ENCODE data around the gene UGT2A3.

Gene UGT2A3

DNA sequence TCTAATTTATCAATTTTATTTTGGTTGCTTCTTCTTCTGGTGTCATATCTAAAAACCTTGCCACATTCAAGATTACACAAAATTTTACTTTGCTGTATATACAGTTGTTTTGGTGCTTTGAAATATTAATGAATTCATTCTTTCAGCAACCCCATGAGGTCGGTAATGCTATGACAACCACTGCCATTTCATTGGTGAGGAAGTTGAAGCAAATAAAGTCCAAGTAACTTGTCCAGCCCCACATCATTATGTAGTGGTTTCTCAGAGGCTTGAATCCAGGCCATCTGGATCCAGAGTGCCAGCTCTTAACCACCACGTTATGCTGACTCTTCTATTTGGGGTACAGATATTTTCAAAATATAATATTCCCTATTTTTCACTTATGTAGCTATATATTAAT lies 42.2 kb downstream of the UGT2A3 start:
- no peak for DNase-seq

DNA sequence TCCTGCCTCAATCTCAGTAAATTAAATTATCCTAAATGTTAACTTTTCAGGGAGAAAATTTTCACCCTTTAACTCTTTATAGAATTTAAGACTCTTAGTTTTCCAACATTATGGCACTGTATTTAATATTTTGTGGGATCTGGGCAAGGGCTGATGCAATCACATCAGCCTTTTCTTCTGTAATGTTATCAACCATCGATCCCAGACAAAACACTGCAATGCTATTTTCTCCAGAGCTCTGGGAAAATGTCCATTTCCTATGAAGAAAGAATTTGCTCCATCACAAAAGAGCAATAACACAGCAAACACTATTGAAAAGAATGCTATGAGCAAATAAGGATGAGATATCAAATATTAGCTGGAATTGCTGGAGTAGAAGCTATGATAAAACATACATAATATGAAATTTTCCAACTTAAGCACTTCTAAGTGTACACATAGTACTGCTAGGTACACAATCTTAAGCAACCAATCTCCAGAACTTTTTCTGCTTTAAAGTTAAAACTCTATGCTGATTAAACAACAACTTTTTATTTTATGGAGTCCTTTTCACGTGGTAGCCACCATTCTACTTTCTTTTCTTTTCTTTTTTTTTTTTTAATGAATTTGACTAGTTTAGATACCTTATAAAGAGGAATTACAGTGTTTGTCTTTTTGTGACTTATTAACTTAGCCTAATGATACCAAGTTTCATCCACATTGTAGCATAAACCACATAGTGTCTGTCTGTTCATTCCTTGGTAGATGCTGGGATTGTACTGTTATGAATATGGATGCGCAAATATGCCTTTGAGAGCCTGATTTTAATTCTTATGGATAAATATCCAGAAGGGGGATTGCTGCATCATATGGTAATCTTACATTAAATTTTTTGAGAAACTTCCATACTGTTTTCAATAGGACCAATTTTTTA lies 43.6 kb downstream of the UGT2A3 start:
- no peak for DNase-seq

DNA sequence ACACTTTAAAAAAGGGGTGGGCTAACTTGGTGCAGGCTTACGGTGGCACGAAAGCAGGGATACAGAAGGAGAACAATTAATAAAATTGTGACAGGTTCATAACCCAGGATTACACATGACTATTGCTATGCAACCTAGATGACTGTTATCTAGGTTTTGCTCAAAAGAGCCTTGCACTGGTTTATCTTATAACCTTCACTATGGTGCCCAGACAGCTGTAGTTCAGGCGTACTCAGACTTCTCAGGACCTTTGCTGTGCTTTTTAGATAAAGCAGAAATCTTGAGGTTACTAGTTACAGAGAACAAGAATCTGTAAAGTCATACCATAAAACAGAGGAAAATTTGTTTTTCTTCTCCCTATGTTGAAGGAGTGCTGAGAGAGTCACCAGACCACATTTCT lies 44.4 kb downstream of the UGT2A3 start:
- no peak for DNase-seq

DNA sequence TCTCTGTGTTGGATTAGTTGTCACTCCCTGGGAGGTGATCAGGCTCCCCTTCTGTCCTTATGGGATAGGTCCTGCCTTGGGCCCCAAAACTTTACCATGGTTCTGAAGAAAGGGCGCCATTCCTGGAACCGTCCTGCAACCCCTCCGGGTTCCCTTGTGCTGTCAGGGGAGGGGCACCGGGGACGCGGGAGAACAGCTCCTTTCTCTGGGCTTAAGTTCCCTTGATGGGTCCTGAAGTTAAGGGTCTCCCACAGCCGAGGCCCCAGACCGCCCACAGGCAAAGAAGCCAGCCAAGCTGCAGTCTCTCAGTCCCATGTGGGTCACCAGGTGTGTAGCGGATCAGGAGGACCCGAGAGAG lies 44.8 kb downstream of the UGT2A3 start:
- DNase-seq: no peak

DNA sequence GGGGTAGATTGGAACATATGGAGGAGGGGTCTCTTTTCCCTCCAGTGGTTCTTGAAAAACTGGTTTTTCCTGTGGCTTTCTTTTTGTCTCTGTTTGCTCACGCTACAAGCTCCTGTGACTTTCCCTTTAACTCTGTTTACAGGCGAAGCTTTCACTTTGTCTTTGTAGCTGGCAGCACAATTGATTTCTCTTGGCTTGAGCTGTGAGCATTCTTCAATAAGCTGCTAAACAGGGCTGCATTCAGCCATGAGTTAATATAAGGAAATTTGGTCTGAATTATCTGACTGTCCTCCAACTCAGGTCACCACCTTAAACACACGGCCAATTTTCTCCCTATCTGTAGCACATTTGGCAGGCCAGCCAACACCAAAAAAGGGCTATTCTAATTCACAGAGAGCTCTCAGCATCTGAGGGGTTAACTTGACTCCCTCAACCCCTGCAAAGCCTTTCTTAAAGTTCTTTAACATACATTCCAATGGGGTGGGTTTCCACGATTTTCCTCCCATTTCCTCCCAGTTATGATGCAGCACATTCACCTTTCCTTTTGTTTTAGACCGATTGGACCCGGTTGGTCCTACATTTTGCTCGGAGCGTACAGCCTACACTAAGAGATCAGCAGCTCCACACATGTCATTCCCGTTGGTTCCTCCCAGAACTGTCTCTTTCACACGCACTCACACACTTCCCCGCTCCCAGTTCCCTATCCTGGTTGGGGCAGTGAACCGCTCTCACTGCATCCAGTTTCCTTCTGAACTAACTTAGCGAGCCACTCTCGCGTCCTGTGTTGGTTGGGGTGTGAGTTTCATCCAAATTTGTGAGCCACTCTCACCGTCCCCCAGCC lies 45.4 kb downstream of the UGT2A3 start:
- no peak for DNase-seq

DNA sequence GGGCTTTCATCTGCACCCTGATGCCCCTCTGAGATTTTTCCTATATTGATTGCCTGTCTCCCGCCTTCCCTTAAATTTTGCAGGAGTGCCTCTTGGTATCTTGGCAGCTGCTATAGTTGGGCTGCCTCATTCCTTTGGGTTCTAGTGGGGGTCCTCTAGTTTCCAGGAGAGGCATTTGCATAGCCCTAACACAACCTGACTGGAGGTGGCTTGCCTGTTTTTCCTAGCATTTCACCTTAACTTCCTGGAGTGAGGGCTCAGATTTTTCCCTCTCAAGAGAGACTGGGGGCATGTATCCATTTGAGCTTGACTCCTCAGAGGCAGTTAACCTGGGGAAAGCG lies 46.0 kb downstream of the UGT2A3 start:
- DNase-seq: no peak

DNA sequence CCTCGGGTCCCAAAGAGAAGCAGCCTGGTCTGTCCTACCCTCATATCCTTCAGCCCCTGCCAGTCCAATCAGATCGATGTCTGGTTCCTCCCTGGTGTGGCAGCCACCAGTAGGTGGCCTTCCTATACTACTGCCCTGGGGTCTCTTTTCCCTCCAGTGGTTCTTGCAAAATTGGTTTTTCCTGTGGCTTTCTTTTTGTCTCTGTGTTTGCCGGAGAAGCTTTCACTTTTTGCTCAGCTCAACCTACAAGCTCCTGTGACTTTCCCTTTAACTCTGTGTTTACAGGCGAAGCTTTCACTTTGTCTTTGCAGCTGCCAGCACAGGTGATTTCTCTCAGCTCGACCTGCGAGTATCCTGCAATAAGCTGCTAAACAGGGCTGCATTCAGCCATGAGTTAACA lies 46.8 kb downstream of the UGT2A3 start:
- DNase-seq: no peak

DNA sequence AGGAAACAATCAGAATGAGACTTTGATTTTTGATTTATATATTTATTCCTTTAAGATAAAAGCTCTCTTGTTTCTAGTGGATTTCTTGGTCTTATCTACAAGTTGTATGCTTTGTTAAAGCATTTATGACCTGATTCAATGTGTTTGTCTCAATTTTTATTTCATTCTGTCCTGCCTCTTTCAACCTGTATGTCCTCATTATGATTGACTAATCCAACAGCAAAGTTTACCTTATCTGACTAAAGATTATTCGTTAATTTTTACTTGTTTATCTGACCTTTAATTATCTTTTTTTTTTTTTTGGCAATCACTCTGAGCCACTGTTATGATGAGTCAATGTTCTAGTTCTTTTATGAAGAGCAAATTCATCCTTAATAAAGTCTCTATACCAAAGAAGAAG lies 54.9 kb downstream of the UGT2A3 start:
- no peak for DNase-seq

DNA sequence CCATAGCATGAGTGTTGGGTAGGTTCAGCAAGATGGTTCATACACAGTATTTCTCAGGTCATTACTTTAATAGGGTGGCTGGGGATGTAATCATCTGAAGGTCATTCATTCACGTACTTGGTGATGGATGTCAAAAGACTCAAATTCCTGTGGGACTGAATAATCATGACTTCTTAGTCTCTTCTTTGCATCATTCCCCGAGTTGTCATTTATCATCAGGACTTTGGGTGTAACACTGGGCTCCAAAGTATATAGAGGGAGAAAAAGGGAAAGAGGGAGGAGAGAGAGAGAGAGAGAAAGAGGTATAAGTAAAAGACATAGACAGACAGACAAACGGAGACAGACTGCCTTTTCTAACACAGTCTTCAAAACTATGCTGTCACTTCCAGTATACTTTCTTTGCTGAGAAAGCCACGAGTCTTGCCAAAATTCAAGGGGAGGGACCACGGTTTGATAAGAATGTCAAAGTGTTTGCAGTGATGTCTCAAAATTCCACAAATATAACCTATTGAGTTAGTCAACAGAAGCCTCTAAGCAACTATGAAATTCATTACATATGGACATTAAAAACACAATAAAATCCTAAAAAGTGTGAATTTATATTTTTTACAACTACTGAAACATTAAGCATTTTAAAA lies 55.9 kb downstream of the UGT2A3 start:
- DNase-seq: no peak

DNA sequence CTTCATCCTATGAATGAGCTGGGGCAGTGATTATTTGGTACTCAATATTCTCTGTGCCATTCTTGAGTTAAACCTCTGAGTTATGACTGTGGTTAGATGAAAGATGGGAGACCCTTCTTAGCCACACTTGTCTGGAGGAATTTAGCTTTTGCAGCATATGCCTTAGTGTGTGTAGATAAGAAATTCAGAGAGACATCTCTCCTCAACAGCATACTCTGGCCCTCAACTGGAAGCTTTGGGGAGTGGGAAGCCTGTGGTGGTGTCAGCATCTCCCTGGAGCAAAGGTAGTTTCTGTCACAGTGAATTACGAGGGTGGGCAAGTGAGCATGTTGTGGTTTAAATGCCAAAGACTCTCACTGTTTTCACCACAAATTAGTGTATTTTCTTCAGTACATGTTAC lies 58.7 kb downstream of the UGT2A3 start:
- no peak for DNase-seq

DNA sequence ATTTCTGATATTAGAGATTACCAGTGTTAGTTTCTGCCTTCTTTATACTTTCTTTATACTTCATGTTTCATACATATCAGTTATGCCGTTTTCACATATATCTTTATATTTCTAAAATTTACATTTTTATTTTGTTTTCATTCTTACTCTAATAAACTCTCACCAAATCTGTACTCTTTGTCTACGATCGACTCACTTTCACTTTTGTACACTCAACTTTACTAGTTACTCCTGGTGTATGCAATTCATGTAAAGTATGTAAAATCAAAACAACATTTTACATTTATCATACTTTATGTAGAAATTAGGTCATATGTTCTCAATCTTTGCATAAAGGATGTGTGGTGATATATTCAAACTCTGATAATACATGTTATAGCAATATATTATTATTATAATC lies 59.9 kb downstream of the UGT2A3 start:
- no peak for DNase-seq

DNA sequence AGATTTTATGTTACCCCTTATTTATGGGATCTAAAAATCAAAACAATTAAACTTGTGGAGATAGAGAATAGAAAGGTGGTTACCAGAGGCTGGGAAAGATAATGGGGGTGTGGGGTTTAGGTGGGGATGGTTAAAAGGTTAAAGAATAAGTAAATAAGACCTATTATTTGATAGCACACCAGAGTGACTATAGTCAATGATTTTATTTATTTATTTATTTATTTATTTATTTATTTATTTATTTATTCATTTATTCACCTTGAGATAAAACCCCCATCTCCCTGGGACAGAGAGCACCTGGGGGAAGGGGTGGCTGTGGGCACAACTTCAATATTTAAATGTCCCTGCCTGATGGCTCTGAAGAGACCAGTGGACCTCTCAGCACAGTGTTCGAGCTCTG lies 66.1 kb downstream of the UGT2A3 start:
- DNase-seq: no peak

DNA sequence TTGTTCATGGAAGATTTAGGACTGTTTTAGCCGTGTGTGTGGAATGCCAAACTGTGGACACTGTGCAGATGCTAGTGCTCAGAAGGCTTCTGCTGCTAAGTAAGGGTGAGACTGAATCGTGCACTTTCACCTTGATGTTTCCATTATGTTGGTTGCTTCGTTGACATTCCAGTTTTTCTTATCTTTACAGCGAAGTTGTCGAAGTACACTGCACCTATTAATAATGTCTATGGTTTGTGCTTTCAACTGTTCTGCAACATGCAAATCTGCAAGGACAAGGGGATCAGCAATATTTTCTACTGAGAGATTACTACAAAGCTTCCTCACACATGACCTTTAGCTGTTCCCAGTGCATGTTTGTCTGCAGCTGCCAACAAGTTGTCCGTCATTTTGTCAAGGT lies 67.7 kb downstream of the UGT2A3 start:
- DNase-seq: no peak

Data from activated gamma-delta T cell treated with Interleukin-2 at 50 U/mL for 16 hours (primary cell).